ENCODE results near the gene TET1. TPM values are rescaled to one million over a fixed set of nuclear protein-coding genes. Genes with fewer than 3 reads are reported as not detected.

Gene TET1
- total RNA-seq, 2 experiments from 2014 or later, result 1.5 TPM

DNA sequence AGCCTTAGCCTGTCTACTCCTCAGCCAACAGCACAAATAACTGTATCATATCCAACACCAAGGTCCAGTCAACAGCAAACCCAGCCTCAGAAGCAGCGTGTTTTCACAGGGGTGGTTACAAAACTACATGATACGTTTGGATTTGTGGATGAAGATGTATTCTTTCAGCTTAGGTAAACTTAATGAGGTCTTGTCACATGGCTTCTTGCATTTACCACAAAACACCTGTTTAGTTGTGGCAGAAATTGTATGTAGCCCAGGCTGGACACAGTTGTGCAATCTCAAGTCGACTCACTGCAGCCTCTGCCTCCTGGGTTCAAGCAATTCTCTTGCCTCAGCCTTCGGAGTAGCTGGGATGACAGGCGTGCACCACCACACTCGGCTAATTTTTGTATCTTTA, 182.3 kb downstream of the TET1 start:
- H3K4me3 Mint-ChIP-seq, result no peak overlapping the region
- peaks cover 83% of the 10 kb centered on the region for H3K36me3 ChIP-seq (ENCODE audit: insufficient read depth, low read length)
- H3K4me3 ChIP-seq (ENCODE audit: low read length), result no peak overlapping the region
- H3K27me3 ChIP-seq (ENCODE audit: control insufficient read depth in 1 of 2, insufficient read depth in 2 of 2, low read length in 2 of 2), result no peaks in the 10 kb centered on the region
- no peaks in the 10 kb centered on the region for H3K9me3 ChIP-seq (ENCODE audit: control insufficient read depth in 1 of 2, insufficient read depth in 1 of 2, low read length in 2 of 2)
- H3K27me3 Mint-ChIP-seq, result no peaks in the 10 kb centered on the region
- H3K27ac ChIP-seq (ENCODE audit: low read depth in 1 of 2, low read length in 2 of 2), result no peak overlapping the region
- TF ChIP-seq CTCF (IDR thresholded peaks at IDR 0.05), result no peak
- ATAC-seq (ENCODE audit: poor library complexity) (no peak), DNase-seq (no peak)
- no peaks in the 10 kb centered on the region for H3K9me3 Mint-ChIP-seq
- intact Hi-C loops (cut with DNase I, micrococcal nuclease), result loop anchor here in 1 of 2 experiments (10.0 kb wide), 1 partner anchor 232 kb away; no protein-coding TSS in a partner anchor
- ChIA-PET CTCF (no interaction called here), POLR2A (no interaction called here)
- H3K4me1 Mint-ChIP-seq (ENCODE audit: low read depth), result peaks cover 6% of the 10 kb centered on the region
- H3K4me1 ChIP-seq (ENCODE audit: insufficient read depth, low read length), result no peaks in the 10 kb centered on the region
- no peak overlapping the region for H3K27ac Mint-ChIP-seq
- peaks cover 82% of the 10 kb centered on the region for H3K36me3 Mint-ChIP-seq (ENCODE audit: low read depth)

Other genes starting within 250 kb of the TET1 start
- gene HNRNPH3, start 228.3 kb upstream of the TET1 start, total RNA-seq, result 100 to 1,000 TPM; 227 to 228 TPM
- gene PBLD, start 227.4 kb upstream of the TET1 start, total RNA-seq, result 1 to 10 TPM; 1.6 to 1.7 TPM
- gene RUFY2, start 153.1 kb upstream of the TET1 start, total RNA-seq, result 10 to 100 TPM; 10.7 to 14.8 TPM
- gene DNA2, start 88.4 kb upstream of the TET1 start, total RNA-seq, result 1 to 10 TPM; 3.7 to 5.7 TPM
- gene SLC25A16, start 32.8 kb upstream of the TET1 start, total RNA-seq, result 10 to 100 TPM; 28.2 to 29.3 TPM
- gene CCAR1, start 160.9 kb downstream of the TET1 start, total RNA-seq, result 10 to 100 TPM; 68.9 to 82.2 TPM